HG03139 (cell line): ENCODE results near the gene GNB5.

Experiments
- ATAC-seq: cut with Tn5 transposase; IDR thresholded peaks from one replicate; pipeline ENCODE4 v1.9.1; 2021; ENCODE audit not compliant: unreplicated experiment

Gene GNB5

GRCh38 chr15:52115598-52116427 is 75.4 kb downstream of the GNB5 start:
- ATAC-seq = no peak

DNA sequence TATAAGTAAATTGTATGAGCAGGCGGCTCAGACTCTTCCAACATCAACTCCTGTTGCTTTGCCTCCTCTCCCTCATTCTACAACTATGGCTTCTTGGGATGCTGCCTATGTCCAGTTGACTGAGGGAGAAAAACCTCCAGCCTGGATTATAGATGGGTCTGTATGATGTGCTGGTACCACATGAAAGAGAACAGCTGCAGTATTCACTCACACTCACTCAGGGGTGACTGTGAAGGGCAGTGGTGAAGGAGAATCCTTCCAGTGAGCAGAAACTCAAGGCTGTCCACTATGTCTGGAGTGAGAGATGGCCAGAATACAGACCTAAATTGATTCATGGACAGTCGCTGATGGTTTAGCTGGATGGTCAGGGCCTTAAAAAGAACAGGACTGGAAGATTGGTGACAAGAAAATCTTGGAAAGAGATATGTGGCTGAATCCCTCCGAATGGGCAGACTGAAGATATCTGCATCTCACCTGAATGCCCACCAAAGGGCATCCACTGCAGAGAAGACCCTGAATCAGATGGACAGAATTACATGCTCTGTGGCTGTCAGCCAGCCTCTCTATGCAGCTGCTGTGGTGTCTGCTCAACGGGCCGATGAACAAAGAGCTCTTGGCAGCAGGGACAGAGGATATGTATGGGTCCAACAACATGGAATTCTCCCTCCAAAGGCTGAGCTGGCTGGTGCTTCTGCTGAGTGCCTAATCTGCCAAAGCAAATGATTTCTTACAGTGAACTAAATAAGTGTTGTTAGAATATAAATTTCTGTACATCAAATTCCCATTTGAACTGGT is 76.7 kb downstream of the GNB5 start:
- ATAC-seq = no peak

GRCh38 chr15:52113708-52114107 is 77.5 kb downstream of the GNB5 start:
- no peak for ATAC-seq

DNA sequence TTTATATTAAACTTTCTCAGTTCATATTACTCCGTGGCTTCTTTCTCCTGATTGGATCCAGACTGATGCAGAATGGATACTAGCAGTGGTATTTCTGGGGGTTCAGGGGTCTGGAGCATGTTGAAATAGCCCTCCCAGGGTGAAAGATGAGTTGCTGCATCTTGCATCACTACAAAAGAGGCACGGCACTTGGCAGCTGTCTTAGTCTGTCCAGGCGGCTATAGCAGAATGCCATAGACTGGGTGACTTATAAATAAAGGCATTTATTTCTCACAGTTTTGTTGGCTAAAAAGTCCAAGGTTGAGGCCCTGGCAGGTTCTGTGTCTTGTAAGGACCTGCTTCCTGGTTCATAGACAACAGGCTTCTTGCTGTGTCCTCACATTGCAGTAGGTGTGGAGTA is 78.0 kb downstream of the GNB5 start:
- no peak for ATAC-seq

GRCh38 chr15:52112203-52112750 is 78.9 kb downstream of the GNB5 start:
- no peak for ATAC-seq

DNA sequence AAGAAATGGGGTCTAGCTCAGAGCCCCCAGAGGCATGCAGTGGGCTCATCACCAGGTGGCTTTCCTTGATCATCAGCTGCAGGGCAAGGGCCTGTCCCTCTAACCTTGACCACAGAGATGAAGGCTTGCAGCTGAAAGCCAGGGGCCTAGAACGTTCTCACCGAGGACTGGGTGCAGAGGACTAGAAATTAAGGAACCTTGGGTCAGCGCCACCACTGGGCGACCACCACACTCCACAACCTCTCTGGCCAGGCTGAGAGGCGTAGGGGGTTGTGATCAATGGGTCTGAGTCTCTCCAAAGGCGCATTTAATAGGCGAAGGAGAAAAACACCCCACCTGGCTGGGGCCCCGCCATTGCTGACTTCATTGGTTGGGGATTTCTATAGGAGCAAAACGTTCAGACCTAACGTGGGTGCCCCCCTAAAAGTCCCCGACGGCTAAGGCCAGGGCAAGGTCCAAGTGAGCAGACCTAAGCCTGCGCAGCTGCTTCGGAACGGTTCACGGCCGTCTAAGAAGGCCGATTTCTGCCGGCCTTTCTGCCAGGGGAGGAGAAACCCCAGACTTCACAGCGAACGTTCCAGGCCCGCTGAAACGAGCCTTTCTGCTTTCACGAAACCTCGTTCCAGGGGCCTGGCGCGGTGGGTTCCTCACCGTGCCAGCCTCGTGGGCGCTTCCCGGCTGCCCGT is 79.5 kb downstream of the GNB5 start:
- ATAC-seq = no peak

DNA sequence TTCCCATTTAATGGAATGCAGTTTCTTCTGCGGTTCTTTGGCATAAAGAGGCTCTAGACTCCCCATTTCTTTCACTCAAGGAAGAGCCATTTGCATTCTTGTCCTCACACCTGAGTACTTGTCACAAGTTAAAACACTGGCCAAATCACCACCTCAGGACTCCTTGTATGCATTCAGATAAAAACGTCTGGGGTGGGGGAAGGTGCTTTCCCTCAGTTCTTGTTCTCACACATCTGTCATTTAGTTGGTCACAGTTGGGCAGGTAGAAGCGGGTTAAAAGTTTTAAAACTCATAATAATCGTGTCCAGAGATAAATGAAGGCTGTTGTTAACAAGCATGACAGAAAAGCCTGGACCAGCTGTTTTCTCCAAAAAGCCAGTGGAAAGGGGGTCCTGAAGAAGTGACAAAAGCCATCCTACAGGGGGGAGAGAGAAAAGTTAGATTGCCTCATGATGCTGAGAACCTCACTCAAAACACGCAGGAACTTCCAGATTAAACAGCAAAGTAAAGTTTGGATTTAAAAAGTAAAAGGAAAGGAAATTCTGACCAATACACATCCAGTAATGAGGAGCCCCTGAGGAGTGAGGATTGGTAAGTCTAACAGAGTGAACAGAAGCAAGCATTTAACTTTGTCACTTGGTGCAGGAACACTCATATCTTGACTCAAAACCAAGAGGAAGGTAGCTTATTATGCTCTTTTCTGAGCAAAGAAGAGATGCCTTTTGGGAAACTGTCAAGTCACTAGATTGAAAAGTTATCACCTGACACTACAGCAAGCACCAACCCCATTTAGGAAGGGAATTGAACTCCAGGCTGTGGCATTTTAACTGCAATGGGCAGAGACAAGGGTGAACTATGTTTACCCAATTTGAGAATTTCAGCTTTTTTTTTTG is 81.4 kb downstream of the GNB5 start:
- ATAC-seq = no peak

DNA sequence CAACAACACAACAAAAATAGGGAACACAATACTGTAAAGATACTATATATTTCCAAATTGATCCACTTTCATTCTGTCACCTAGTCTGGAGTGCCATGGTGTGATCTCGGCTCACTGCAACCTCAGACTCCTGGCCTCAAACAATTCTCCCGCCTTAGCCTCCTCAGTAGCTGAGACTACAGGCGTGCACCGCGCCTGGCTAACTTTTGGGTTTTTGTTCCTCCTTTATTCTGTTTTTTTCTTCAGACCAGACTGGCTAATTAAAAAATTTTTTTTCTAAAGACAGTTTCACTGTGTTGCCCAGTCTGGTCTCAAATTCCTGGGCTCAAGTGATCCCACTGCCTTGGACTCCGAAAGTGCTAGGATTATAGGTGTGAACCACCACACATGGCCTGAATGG is 84.0 kb downstream of the GNB5 start:
- no peak for ATAC-seq

DNA sequence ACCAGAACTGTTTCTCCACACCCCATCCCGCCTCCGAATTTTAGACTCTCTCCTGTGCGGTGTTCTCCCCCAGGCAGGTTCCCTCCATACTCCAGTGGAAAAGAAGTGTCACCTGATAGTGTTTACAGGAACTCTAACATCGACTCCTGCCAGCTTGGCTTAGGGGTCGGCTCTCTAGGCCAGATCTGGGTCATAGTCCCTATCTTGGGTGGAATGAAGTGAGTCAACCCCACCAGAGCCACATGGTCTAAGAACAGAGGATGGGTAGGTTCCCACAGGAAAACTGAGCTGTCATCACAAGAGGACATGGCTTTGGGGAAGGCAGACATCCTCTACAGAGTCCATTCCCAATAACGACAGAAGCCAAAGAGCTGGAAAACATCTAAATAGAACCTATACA is 84.6 kb downstream of the GNB5 start:
- ATAC-seq = no peak

DNA sequence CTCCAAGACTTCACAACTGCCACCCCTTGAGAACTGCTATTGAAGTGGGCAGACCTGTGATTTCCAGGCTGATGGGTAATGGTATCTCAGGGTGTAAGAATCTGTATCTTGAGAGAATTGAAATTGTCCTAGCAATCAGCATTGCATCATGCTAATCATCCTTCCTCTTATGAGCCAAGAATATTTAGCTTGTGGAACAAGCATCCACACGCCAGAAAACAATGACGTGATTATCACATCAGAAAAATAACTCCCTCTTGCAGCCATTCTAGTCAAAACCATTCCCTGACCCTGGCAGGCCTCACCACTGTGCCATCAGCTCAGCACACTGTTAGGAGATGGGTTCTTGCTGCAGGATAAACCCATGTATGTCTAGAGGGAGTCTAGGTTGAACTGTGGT is 85.3 kb downstream of the GNB5 start:
- no peak for ATAC-seq

DNA sequence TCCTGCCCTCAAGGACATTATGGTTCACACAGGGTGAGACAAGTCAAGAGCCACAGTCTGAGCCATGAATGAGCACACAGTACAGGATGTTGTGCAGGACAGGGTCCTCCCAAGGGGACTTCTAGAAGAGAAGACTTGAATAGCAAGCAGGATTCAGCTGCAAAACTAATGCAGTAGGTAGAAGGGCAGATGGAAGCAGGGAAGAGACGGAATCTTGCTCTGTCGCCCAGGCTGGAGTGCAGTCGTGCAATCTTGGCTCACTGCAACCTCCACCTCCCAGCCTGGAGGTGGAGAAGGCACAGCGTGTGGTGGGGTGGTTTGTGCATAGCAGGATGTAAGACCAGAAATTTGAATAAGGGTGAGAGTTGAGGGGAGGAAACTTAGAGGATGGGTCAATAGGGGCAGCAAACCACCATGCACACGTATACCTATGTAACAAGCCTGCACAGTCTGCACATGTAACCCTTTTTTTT is 86.6 kb downstream of the GNB5 start:
- ATAC-seq = peak; percentile 44

- peak; percentile 62 for ATAC-seq
Observed at GRCh38 chr15:52103217-52104207, 87.7 kb downstream of the GNB5 start.

- ATAC-seq = no peak
Observed at GRCh38 chr15:52102463-52102862, 88.7 kb downstream of the GNB5 start.

DNA sequence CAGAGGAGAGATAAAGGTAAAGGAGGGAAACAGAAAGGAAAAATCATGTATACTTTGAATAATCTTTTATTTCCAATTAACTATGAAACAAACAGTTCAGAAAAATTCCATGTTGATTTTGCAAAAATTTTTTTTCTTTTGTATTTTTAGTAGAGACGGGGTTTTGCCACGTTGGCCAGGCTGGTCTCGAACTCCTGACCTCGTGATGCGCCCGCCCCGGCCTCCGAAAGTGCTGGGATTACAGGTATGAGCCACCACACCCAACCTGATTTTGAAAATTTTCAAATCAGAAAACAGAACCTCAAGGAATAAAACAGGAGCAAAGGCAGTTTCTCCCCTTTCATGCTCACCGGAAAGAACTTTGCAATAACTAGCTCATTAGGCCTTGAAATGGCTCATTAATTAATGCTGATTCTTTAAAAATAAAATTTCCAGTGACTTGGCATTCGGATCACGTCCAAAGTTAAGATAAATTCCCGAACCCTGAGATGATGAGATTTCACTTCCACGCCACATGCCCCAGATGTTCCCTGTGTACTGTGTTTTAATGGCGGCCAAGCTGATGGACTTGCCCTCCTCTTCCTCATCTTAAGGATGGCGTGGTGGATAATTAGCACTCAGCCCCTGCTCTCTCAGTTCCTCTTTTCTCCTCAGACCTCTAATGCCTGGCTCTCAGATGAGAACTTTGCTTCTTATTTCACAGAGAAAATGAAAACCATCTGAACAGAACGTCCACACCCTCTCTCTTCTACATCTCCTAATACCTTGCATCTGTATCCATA is 89.5 kb downstream of the GNB5 start:
- ATAC-seq = no peak

GRCh38 chr15:52100807-52101442 is 90.3 kb downstream of the GNB5 start:
- no peak for ATAC-seq

- no peak for ATAC-seq
Observed at GRCh38 chr15:52099651-52100272, 91.4 kb downstream of the GNB5 start.

DNA sequence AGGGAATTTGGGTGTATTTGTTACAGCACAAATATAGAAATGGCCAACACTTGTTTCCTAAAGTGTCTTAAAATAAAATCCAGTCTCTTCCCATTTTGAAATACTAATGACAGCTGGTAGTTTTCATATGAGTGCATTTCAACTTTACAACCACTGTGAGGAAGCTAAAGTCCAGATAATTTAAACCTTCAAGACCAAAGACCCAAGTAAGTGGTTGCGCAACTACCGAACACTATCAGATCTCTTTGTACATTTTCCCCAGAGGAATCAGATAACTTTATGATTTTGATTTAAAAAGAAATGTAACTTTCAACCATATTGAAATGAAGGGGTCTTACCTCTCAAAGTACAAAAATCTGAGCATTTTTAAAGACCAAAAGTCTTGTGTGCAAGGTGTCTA is 92.9 kb downstream of the GNB5 start:
- ATAC-seq = no peak
